HepG2 (cell line): Measurements from ENCODE around the gene SMNDC1. TPM values are rescaled to one million over a fixed set of nuclear protein-coding genes. Genes with fewer than 3 reads are reported as not detected.

Experiments
- ELF3 ChIP-seq: IDR thresholded peaks from 2 replicates; pipeline ENCODE4 v1.6.1; 2016; ENCODE audit warnings: missing genetic modification reagents, missing compliant biosample characterization
- FOXK1 ChIP-seq: sonication (generic); formaldehyde crosslinking; IDR thresholded peaks from 2 replicates; pipeline ENCODE4 v1.4.0; 2020; ENCODE audit warnings: low read depth, missing genetic modification reagents, borderline replicate concordance
- GABPB1 ChIP-seq: IDR thresholded peaks from 2 replicates; pipeline ENCODE4 v1.6.1; 2016; ENCODE audit warnings: mild to moderate bottlenecking, missing genetic modification reagents, moderate library complexity, missing compliant biosample characterization
- GATAD2A ChIP-seq: IDR thresholded peaks from 2 replicates; pipeline ENCODE4 v1.6.1; 2016
- KDM4B ChIP-seq: sonication (generic); formaldehyde crosslinking; IDR thresholded peaks from 2 replicates; pipeline ENCODE4 v1.4.0; 2020; ENCODE audit warnings: missing genetic modification reagents
- KDM5A ChIP-seq: fragments of 200-600 bp; sonication (generic); IDR thresholded peaks from 2 replicates; pipeline ENCODE4 v1.7.0; 2018; ENCODE audit warnings: antibody characterized with exemption, mild to moderate bottlenecking, low read length, borderline replicate concordance
- MEF2D ChIP-seq: sonication (generic); formaldehyde crosslinking; IDR thresholded peaks from 2 replicates; pipeline ENCODE4 v1.5.1; 2020; ENCODE audit warnings: mild to moderate bottlenecking, missing genetic modification reagents
- MYC ChIP-seq: sonication (generic); formaldehyde crosslinking; IDR thresholded peaks from 2 replicates; pipeline ENCODE4 v1.9.0; 2021; ENCODE audit warnings: missing genetic modification reagents, borderline replicate concordance
- NFE2L1 ChIP-seq: sonication (generic); formaldehyde crosslinking; IDR thresholded peaks from 2 replicates; pipeline ENCODE4 v1.4.0; 2020; ENCODE audit warnings: missing genetic modification reagents, mild to moderate bottlenecking, borderline replicate concordance
- NR2F6 ChIP-seq, 2 experiments: IDR thresholded peaks; 2 replicates each; pipeline ENCODE4 v1.6.1; 2016; ENCODE audit warnings: antibody characterized with exemption in 1 of 2, mild to moderate bottlenecking in 1 of 2
- RNF2 ChIP-seq: fragments of 450-650 bp; conservative IDR thresholded peaks from 2 replicates; pipeline ENCODE4 v1.6.1; 2016; ENCODE audit warnings: low read depth
- SALL1 ChIP-seq: sonication (generic); formaldehyde crosslinking; IDR thresholded peaks from 2 replicates; pipeline ENCODE4 v1.8.0; 2022; ENCODE audit warnings: mild to moderate bottlenecking, missing genetic modification reagents
- SP2 ChIP-seq: sonication (generic); formaldehyde crosslinking; IDR thresholded peaks from 2 replicates; pipeline ENCODE4 v1.5.1; 2020; ENCODE audit warnings: mild to moderate bottlenecking, missing genetic modification reagents
- TBX2 ChIP-seq: sonication (generic); formaldehyde crosslinking; IDR thresholded peaks from 2 replicates; pipeline ENCODE4 v1.5.0; 2020; ENCODE audit warnings: missing genetic modification reagents, mild to moderate bottlenecking, borderline replicate concordance
- ZFX ChIP-seq: sonication (generic); formaldehyde crosslinking; IDR thresholded peaks from 2 replicates; pipeline ENCODE4 v1.4.0; 2020; ENCODE audit warnings: mild to moderate bottlenecking, low read depth, missing genetic modification reagents, moderate library complexity
- ZKSCAN1 ChIP-seq: fragments of 150-350 bp; IDR thresholded peaks from 2 replicates; pipeline ENCODE4 v1.6.1; 2014; ENCODE audit warnings: low read length
- ZNF350 ChIP-seq: sonication (generic); formaldehyde crosslinking; IDR thresholded peaks from 2 replicates; pipeline ENCODE4 v1.4.0; 2020; ENCODE audit warnings: mild to moderate bottlenecking, low read depth, missing genetic modification reagents, borderline replicate concordance
- ZNF687 ChIP-seq: sonication (generic); formaldehyde crosslinking; IDR thresholded peaks from 2 replicates; pipeline ENCODE4 v1.5.1; 2020; ENCODE audit warnings: mild to moderate bottlenecking, missing genetic modification reagents, moderate library complexity
- polyA plus RNA-seq, 8 experiments: library from polyadenylated mRNA; depleted of rRNA in 3 of 8; stranded (reverse) in 7 of 8; unstranded in 1 of 8; fragments of >200 nt; fragmentation: Illumina TruSeq in 4 of 8; extraction: Trizol in 4 of 8; gene quantifications; 2 replicates each; pipeline versions ENCODE4 v1.2.1 to v1.2.3, GENCODE V29; 2011 to 2016; ENCODE audit warnings: low read depth in 4 of 8, missing spikeins in 1 of 8, mixed read lengths in 1 of 8; ENCODE audit not compliant: insufficient read depth in 1 of 8
- total RNA-seq, 5 experiments: library from RNA; depleted of rRNA; stranded (reverse); fragments of >200 nt; fragmentation: Illumina TruSeq; extraction: Trizol; gene quantifications; 2 replicates each; pipeline ENCODE4 v1.2.3, GENCODE V29; 2016; ENCODE audit warnings: low read depth in 1 of 5
- TF ChIP-seq, protein P1 (sequence below): sonication (generic); formaldehyde crosslinking; conservative IDR thresholded peaks from 2 replicates; pipeline ENCODE4 v1.8.0; 2022; ENCODE audit warnings: mild to moderate bottlenecking, moderate library complexity, missing genetic modification reagents
- TF ChIP-seq, protein P2 (sequence below): sonication (generic); formaldehyde crosslinking; IDR thresholded peaks from 2 replicates; pipeline ENCODE4 v1.8.0; 2022; ENCODE audit warnings: missing genetic modification reagents, mild to moderate bottlenecking, inconsistent platforms, borderline replicate concordance
- TF ChIP-seq, protein P3 (sequence below): sonication (generic); formaldehyde crosslinking; IDR thresholded peaks from 2 replicates; pipeline ENCODE4 v1.5.0; 2020; ENCODE audit warnings: missing genetic modification reagents

The SMNDC1 gene
- total and polyA plus RNA-seq, 2 of the 13 experiments (the other 11 are each of a cell fraction or from before 2014, with no cell fraction given) = 7.8 to 8.9 TPM

DNA sequence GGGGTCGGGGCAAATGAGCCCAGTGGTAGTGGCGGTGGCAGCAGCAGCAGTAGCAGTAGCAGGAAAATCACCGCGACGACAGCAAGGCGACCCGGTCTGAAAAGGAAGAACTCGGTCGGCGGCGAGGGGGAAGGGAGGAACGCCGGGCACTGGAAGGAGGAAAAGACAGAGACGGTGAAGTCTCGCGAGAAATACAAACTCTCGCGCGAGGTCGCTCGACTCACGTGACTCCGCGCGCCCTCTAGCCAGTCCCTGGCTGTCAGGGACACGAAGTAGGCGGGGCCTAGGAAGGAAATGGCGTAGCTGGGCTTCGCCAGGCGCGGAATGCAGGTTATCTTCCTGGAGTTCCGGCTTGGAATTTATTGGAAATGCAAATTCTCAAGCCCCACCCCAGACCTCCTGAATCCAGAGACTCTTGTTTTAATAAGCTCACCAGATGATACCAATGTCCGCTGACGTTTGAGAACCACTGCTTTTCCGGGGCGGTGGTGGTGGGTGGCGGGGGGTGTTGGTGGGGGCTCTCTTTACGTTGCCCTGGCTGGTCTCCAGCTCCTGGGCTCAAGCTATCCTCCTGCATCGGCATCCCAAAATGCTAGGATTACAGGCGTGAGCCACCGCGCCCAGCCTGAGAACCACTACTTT lies at the start of gene SMNDC1 (continued):
- TF ChIP-seq ZNF350 (CRISPR knock-in tag) (no peak), ZKSCAN1 (no peak), GATAD2A (CRISPR knock-in tag) (0 out of 2 replicates have a peak, but pooled peaks have one; percentile 31), MYC (CRISPR knock-in tag) (peak; percentile 35; the same call in 1 of the 2 replicates), MEF2D (CRISPR knock-in tag) (0 out of 2 replicates have a peak, but pooled peaks have one; percentile 21), KDM5A (peak; percentile 68; the same call in 1 of the 2 replicates), NR2F6 (IDR thresholded peaks at IDR 0.05) (no peak), NR2F6 (CRISPR knock-in tag; IDR thresholded peaks at IDR 0.05) (no peak), GABPB1 (peak; percentile 92), TBX2 (CRISPR knock-in tag) (peak; percentile 15; the same call in 1 of the 2 replicates), NFE2L1 (CRISPR knock-in tag) (no peak), ZFX (CRISPR knock-in tag) (peak; percentile 85), SP2 (peak; percentile 73), RNF2 (no peak), ZNF687 (peak; percentile 57), FOXK1 (CRISPR knock-in tag) (peak; percentile 24; the same call in 1 of the 2 replicates), KDM4B (CRISPR knock-in tag) (no peak), ELF3 (peak; percentile 90; the same call in 1 of the 2 replicates), SALL1 (CRISPR knock-in tag) (peak; percentile 31; the same call in 1 of the 2 replicates)
- TF ChIP-seq, protein P1, sequence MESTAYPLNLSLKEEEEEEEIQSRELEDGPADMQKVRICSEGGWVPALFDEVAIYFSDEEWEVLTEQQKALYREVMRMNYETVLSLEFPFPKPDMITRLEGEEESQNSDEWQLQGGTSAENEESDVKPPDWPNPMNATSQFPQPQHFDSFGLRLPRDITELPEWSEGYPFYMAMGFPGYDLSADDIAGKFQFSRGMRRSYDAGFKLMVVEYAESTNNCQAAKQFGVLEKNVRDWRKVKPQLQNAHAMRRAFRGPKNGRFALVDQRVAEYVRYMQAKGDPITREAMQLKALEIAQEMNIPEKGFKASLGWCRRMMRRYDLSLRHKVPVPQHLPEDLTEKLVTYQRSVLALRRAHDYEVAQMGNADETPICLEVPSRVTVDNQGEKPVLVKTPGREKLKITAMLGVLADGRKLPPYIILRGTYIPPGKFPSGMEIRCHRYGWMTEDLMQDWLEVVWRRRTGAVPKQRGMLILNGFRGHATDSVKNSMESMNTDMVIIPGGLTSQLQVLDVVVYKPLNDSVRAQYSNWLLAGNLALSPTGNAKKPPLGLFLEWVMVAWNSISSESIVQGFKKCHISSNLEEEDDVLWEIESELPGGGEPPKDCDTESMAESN (CRISPR knock-in tag) = 0 out of 2 replicates have a peak, but pooled peaks have one; percentile 11
- TF ChIP-seq, protein P2, sequence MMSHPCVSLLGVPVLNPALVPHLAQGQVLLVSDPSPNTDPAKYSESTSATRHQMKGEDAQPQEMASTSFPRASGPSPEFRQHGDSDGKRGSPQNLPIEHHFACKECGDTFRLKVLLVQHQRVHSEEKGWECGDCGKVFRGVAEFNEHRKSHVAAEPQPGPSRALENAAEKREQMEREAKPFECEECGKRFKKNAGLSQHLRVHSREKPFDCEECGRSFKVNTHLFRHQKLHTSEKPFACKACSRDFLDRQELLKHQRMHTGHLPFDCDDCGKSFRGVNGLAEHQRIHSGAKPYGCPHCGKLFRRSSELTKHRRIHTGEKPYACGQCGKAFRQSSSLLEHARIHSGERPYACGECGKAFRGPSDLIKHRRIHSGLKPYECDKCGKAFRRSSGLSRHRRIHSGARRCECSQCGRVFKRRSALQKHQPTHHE (CRISPR knock-in tag) = no peak
- TF ChIP-seq, protein P3, sequence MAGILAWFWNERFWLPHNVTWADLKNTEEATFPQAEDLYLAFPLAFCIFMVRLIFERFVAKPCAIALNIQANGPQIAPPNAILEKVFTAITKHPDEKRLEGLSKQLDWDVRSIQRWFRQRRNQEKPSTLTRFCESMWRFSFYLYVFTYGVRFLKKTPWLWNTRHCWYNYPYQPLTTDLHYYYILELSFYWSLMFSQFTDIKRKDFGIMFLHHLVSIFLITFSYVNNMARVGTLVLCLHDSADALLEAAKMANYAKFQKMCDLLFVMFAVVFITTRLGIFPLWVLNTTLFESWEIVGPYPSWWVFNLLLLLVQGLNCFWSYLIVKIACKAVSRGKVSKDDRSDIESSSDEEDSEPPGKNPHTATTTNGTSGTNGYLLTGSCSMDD (CRISPR knock-in tag) = no peak
